Measurements from ENCODE around the gene PERM1.

GRCh38 chr1:997993-998744, 16.3 kb upstream of the PERM1 start:
- TF ChIP-seq CTCF (conservative IDR thresholded peaks at IDR 0.05; ENCODE audit: low read length) (no peak), EZH2phosphoT487 (IDR thresholded peaks at IDR 0.05; ENCODE audit: borderline replicate concordance, low read depth, low read length) (no peak)
